ENCODE results near the gene ADI1.

DNA sequence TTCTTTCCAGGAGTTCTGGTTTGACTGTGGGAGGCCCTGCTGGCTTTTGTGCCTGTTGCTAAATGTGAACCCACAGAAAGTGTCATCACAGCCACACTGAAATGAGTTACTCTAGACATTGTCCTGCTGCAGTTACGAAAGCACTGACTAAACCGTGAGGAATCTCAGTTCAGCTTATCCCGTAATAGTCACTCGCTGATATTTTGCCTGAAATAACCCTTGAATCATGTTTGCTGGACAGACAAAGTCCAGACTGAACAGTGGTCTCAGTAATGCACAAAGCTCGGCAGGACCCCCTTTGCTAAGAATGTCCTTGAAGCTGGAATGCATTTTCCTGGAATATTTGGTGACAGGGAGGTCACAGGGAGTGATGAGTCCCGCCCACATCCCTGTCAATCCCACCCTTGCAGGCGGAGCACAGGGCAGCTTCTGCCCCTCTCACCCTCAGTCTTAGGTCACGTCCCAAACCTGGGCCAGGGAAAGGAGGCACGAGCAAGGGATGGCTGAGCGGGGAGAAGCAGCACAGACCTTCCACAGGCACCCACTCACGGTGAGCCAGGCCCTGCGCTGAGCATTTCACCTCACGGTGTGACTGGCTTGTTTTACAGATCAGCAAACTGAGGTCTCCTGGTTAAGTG is 53.4 kb downstream of the ADI1 start:
- TF ChIP-seq, protein P1, sequence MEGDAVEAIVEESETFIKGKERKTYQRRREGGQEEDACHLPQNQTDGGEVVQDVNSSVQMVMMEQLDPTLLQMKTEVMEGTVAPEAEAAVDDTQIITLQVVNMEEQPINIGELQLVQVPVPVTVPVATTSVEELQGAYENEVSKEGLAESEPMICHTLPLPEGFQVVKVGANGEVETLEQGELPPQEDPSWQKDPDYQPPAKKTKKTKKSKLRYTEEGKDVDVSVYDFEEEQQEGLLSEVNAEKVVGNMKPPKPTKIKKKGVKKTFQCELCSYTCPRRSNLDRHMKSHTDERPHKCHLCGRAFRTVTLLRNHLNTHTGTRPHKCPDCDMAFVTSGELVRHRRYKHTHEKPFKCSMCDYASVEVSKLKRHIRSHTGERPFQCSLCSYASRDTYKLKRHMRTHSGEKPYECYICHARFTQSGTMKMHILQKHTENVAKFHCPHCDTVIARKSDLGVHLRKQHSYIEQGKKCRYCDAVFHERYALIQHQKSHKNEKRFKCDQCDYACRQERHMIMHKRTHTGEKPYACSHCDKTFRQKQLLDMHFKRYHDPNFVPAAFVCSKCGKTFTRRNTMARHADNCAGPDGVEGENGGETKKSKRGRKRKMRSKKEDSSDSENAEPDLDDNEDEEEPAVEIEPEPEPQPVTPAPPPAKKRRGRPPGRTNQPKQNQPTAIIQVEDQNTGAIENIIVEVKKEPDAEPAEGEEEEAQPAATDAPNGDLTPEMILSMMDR (IDR thresholded peaks at IDR 0.05): no peak
- peak in 1 of 3 donors; percentile 40 for TF ChIP-seq POLR2AphosphoS5 (IDR thresholded peaks at IDR 0.05)
- no peak for TF ChIP-seq POLR2A (IDR thresholded peaks at IDR 0.05)

Data from breast epithelium (tissue), 3 donors.